Mammary epithelial cell (primary cell): ENCODE data around the gene FAM13A.

Source experiments
- EZH2 ChIP-seq: IDR thresholded peaks from 2 replicates; pipeline ENCODE4 v1.6.1; 2012; ENCODE audit warnings: low read length, inconsistent platforms, borderline replicate concordance
- TF ChIP-seq, protein P1 (sequence below), 2 donors: IDR thresholded peaks in 1 of 2; conservative IDR thresholded peaks in 1 of 2; 2 replicates each; pipeline ENCODE4 v1.5.1; 2011 to 2012; ENCODE audit warnings: inconsistent platforms in 2 of 2, low read length in 2 of 2, mild to moderate bottlenecking in 2 of 2, control low read depth in 1 of 2, low read depth in 1 of 2; ENCODE audit not compliant: insufficient read depth in 1 of 2; ENCODE audit errors: extremely low read depth in 1 of 2

DNA sequence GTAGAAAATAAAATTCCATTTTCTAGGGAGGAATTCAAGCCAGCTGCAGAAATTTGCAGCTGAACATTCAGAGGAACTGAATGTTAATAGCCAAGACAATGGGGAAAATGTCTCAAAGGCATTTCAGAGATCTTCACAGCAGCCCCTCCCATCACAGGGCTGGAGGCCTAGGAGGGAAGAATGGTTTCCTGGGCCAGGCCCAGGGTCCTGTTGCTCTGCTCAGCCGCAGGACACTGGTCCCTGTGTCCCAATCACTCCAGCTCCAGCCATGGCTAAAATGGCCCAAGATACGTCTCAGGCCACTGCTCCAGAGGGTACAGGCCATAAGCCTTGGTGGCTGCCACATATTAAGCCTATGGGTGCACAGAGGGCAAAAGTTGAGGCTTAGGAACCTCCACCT lies 20.4 kb downstream of the FAM13A start:
- TF ChIP-seq, protein P1, sequence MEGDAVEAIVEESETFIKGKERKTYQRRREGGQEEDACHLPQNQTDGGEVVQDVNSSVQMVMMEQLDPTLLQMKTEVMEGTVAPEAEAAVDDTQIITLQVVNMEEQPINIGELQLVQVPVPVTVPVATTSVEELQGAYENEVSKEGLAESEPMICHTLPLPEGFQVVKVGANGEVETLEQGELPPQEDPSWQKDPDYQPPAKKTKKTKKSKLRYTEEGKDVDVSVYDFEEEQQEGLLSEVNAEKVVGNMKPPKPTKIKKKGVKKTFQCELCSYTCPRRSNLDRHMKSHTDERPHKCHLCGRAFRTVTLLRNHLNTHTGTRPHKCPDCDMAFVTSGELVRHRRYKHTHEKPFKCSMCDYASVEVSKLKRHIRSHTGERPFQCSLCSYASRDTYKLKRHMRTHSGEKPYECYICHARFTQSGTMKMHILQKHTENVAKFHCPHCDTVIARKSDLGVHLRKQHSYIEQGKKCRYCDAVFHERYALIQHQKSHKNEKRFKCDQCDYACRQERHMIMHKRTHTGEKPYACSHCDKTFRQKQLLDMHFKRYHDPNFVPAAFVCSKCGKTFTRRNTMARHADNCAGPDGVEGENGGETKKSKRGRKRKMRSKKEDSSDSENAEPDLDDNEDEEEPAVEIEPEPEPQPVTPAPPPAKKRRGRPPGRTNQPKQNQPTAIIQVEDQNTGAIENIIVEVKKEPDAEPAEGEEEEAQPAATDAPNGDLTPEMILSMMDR (conservative IDR thresholded peaks at IDR 0.05 in 1 of 2, IDR thresholded peaks at IDR 0.05 in 1 of 2; ENCODE audit: extremely low read depth in 1 of 2, insufficient read depth in 1 of 2, low read depth in 1 of 2, low read length in 2 of 2) = no peak
- TF ChIP-seq EZH2 = no peak
